Kidney (tissue), 14 donors: ENCODE measurements around the gene RAB11B. TPM values are rescaled to one million over a fixed set of nuclear protein-coding genes. Genes with fewer than 3 reads are reported as not detected.

Experiments used
- DNase-seq, 5 donors: peaks; one replicate each; pipeline ENCODE4 v3.0.0-alpha.2; 2013 to 2020
- FAIRE-seq: peaks from 2 replicates; lab custom pipeline; 2012; peaks lifted over from hg19 to GRCh38; lab: Jason Lieb, UNC
- H3K27ac ChIP-seq, 2 donors: one replicate each; pipeline ENCODE4 v1.7.0; 2013; ENCODE audit warnings: low read depth in 2 of 2, low read length in 2 of 2, inconsistent platforms in 1 of 2
- H3K27me3 ChIP-seq: one replicate; pipeline ENCODE4 v1.7.1; 2013; ENCODE audit warnings: low read length, inconsistent platforms; ENCODE audit not compliant: control insufficient read depth, insufficient read depth
- H3K36me3 ChIP-seq, 3 donors: one replicate each; pipeline versions ENCODE4 v1.7.0 to v1.7.1; 2013; ENCODE audit warnings: low read length in 3 of 3, control low read depth in 1 of 3, inconsistent platforms in 1 of 3; ENCODE audit not compliant: insufficient read depth in 3 of 3, control insufficient read depth in 2 of 3
- H3K4me1 ChIP-seq, 3 donors: one replicate each; pipeline versions ENCODE4 v1.7.0 to v1.7.1; 2013; ENCODE audit warnings: low read length in 3 of 3, inconsistent platforms in 1 of 3, low read depth in 1 of 3; ENCODE audit not compliant: control insufficient read depth in 2 of 3, insufficient read depth in 2 of 3
- H3K4me3 ChIP-seq, 3 donors: one replicate each; pipeline versions ENCODE4 v1.7.0 to v1.8.1; 2013; ENCODE audit warnings: low read length in 3 of 3, control low read depth in 1 of 3, inconsistent platforms in 1 of 3
- H3K9ac ChIP-seq, 3 donors: one replicate each; pipeline versions ENCODE4 v1.7.0 to v1.7.1; 2013; ENCODE audit warnings: low read length in 3 of 3, control low read depth in 1 of 3, inconsistent platforms in 1 of 3
- H3K9me3 ChIP-seq, 3 donors: one replicate each; pipeline versions ENCODE4 v1.7.0 to v1.7.1; 2013; ENCODE audit warnings: low read length in 3 of 3, control low read depth in 1 of 3, inconsistent platforms in 1 of 3; ENCODE audit not compliant: control insufficient read depth in 2 of 3, insufficient read depth in 1 of 3
- CTCF ChIP-seq: IDR thresholded peaks from 3 replicates; pipeline ENCODE4 v1.5.1; 2012; ENCODE audit warnings: mild to moderate bottlenecking, moderate library complexity, borderline replicate concordance; ENCODE audit not compliant: insufficient read depth; ENCODE audit errors: extremely low read depth
- intact Hi-C: fragments of 100-400 bp; cut with DNase I; formaldehyde crosslinking; loops from one replicate; pipeline ENCODE4 v1.11.1; 2022
- microRNA-seq: library from miRNA; unstranded; fragments of <30 nt; microRNA quantifications from one replicate; pipeline ENCODE4 v1.2.0, GENCODE V29; 2020
- polyA plus RNA-seq: library from polyadenylated mRNA; stranded (reverse); fragments of 350-450 nt; fragmentation: Illumina TruSeq; extraction: RNeasy Lipid Tissue Mini Kit (QIAGEN cat#74804); gene quantifications from one replicate; pipeline ENCODE4 v1.2.3, GENCODE V29; 2014; ENCODE audit warnings: low read depth, low replicate concordance; ENCODE audit not compliant: insufficient read depth
- total RNA-seq: library from RNA; stranded (reverse); fragmentation: NEBNext Ultra II Directional; extraction: Animal tissue kit (Norgen Biotek cat#: 25700); gene quantifications from one replicate; pipeline ENCODE4 v1.2.1, GENCODE V29; 2021
- donor health status: control.
- donor health status: control.
- donor health status: control.
- donor health status: control.
- donor health status: control.
- donor health status: DM: yes; HTN: yes; CAD: no.
- donor health status: Normal renal cell carcinoma (clear cell type).

Gene RAB11B
- total and polyA plus RNA-seq, 2 donors from 2014 or later = 146 to 148 TPM

GRCh38 chr19:8453616-8454015 lies 63.5 kb downstream of the RAB11B start:
- DNase-seq (no peak), FAIRE-seq (no peak)
- no peak overlapping the region for H3K27ac ChIP-seq
- no peak for TF ChIP-seq CTCF
- intact Hi-C loops = no loop called here
- peaks cover 3 to 26% (median 10%) of the 10 kb centered on the region in 3 donors for H3K36me3 ChIP-seq
- no peak overlapping the region for H3K4me3 ChIP-seq
- H3K9me3 ChIP-seq = no peaks in the 10 kb centered on the region
- H3K9ac ChIP-seq = no peak overlapping the region
- peaks cover 4 to 57% (median 34%) of the 10 kb centered on the region in 3 donors for H3K4me1 ChIP-seq
- H3K27me3 ChIP-seq = no peaks in the 10 kb centered on the region

Small RNA genes lying within 50 kb of the gene (microRNA-seq; reads per million reads assigned to microRNA genes)
- gene MIR4999 = 2.0 reads per million

Other genes with a start within 250 kb of the RAB11B start
- 0.44 TPM for gene FBN3, start 240.8 kb upstream of the RAB11B start, total RNA-seq
- 0.56 TPM for gene FBN3, start 240.8 kb upstream of the RAB11B start, polyA plus RNA-seq
- gene CERS4, start 181.0 kb upstream of the RAB11B start, total RNA-seq = 36.5 TPM
- gene CERS4, start 181.0 kb upstream of the RAB11B start, polyA plus RNA-seq = 65.5 TPM
- gene CD320, start 82.0 kb upstream of the RAB11B start, total RNA-seq = 26.1 TPM
- gene CD320, start 82.0 kb upstream of the RAB11B start, polyA plus RNA-seq = 63.1 TPM
- 51.2 TPM for gene NDUFA7, start 69.0 kb upstream of the RAB11B start, total RNA-seq
- gene NDUFA7, start 69.0 kb upstream of the RAB11B start, polyA plus RNA-seq = 304 TPM
- 1,258 TPM for gene RPS28, start 68.9 kb upstream of the RAB11B start, total RNA-seq
- gene RPS28, start 68.9 kb upstream of the RAB11B start, polyA plus RNA-seq = 1,887 TPM
- gene KANK3, start 47.1 kb upstream of the RAB11B start, total RNA-seq = 26.6 TPM
- gene KANK3, start 47.1 kb upstream of the RAB11B start, polyA plus RNA-seq = 15.0 TPM
- gene ANGPTL4, start 26.2 kb upstream of the RAB11B start, total RNA-seq = 7.2 TPM
- gene ANGPTL4, start 26.2 kb upstream of the RAB11B start, polyA plus RNA-seq = 40.3 TPM
- 48.4 TPM for gene MARCHF2, start 22.9 kb downstream of the RAB11B start, total RNA-seq
- gene MARCHF2, start 22.9 kb downstream of the RAB11B start, polyA plus RNA-seq = 46.5 TPM
- 164 TPM for gene HNRNPM, start 54.6 kb downstream of the RAB11B start, total RNA-seq
- 103 TPM for gene HNRNPM, start 54.6 kb downstream of the RAB11B start, polyA plus RNA-seq
- 4.6 TPM for gene PRAM1, start 112.3 kb downstream of the RAB11B start, total RNA-seq
- gene PRAM1, start 112.3 kb downstream of the RAB11B start, polyA plus RNA-seq = 0.99 TPM
- gene ZNF414, start 123.8 kb downstream of the RAB11B start, total RNA-seq = 29.6 TPM
- 20.4 TPM for gene ZNF414, start 123.8 kb downstream of the RAB11B start, polyA plus RNA-seq
- gene MYO1F, start 187.1 kb downstream of the RAB11B start, total RNA-seq = 35.8 TPM
- 1.7 TPM for gene MYO1F, start 187.1 kb downstream of the RAB11B start, polyA plus RNA-seq
- gene ADAMTS10, start 220.4 kb downstream of the RAB11B start, total RNA-seq = 48.8 TPM
- gene ADAMTS10, start 220.4 kb downstream of the RAB11B start, polyA plus RNA-seq = 8.9 TPM
- not detected for gene NFILZ, start 240.3 kb downstream of the RAB11B start, total RNA-seq
- gene NFILZ, start 240.3 kb downstream of the RAB11B start, polyA plus RNA-seq = not detected